ENCODE results near the gene C7orf33. TPM values are rescaled to one million over a fixed set of nuclear protein-coding genes. Genes with fewer than 3 reads are reported as not detected.

C7orf33 gene, protein sequence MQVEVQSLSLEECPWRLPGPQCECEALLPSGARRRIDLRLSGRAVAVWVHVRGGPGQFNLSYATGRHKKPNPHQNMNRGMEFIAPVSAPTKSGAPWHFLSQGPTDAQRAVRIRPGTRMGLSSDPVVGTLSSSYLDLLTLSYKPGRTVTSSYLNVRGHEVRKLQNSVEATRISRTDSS
- total RNA-seq: not detected in 2 replicates

DNA sequence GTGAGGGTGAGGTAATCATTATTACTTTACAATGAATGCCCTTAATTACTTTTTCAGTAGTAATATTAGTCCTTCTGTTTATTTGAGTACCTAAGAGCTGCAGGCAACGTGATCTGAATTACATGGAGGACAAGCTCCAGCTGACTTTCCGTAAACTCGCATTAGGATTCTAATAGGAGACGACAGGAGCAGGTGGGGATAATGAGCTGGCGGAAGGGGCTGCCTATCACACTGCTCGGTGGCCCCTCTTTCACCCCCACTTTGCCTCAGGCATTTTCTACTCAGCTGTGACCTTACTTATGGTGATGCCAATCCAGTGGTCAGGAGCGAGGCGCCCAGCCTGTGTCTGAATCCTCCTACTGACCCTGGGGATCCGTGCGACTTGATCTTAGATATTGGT is at the start of gene C7orf33:
Gene C7orf33, plus strand, starts transcription at position 296 of the 400 bp plus-strand sequence. CDS start 160 bp downstream, outside the sequence.

Other genes with a start within 250 kb of the C7orf33 start
- 40.5 and 51.0 TPM in 2 replicates for gene CUL1, start 108.1 kb downstream of the C7orf33 start, total RNA-seq

Measured in vein endothelial cell (primary cell).